Measurements from ENCODE around the gene UROD.

GRCh38 chr1:45010855-45011811 lies 921 bp upstream of the UROD start, which contains the start of gene HECTD3:
- TF ChIP-seq CTCF (IDR thresholded peaks at IDR 0.05): peak in 1 of 6 experiments; percentile 13
- TF ChIP-seq EP300 (IDR thresholded peaks at IDR 0.05): no peak
- TF ChIP-seq POLR2A (IDR thresholded peaks at IDR 0.05): peak in 2 of 4 donors; percentile 35 to 73
- peak in 1 of 2 donors; percentile 78 for TF ChIP-seq POLR2AphosphoS5 (IDR thresholded peaks at IDR 0.05)

Measured in upper lobe of left lung (tissue), 4 donors.